PFSK-1 (cell line): ENCODE data around the gene PRKAG2.

Source experiments
- FOXP2 ChIP-seq: optimal IDR thresholded peaks from 2 replicates; pipeline ENCODE3; 2011; ENCODE audit warnings: borderline replicate concordance, control low read depth, inconsistent platforms; ENCODE audit not compliant: insufficient read depth; ENCODE audit errors: extremely low read length, extremely low read depth
- POLR2AphosphoS5 ChIP-seq: IDR thresholded peaks from 2 replicates; pipeline ENCODE4 v1.6.1; 2012; ENCODE audit warnings: low read depth, mild to moderate bottlenecking, control low read depth, low read length, moderate library complexity
- REST ChIP-seq, 2 experiments: IDR thresholded peaks; 2 replicates each; pipeline versions ENCODE4 v1.6.1 to v1.8.0; 2011 to 2012; ENCODE audit warnings: low read depth in 2 of 2, low read length in 2 of 2, control low read depth in 1 of 2, inconsistent platforms in 1 of 2, mild to moderate bottlenecking in 1 of 2, moderate library complexity in 1 of 2; ENCODE audit not compliant: insufficient read depth in 1 of 2
- SIN3A ChIP-seq: IDR thresholded peaks from 2 replicates; pipeline ENCODE4 v1.6.1; 2012; ENCODE audit warnings: mild to moderate bottlenecking, low read length, moderate library complexity, borderline replicate concordance; ENCODE audit not compliant: insufficient read depth
- TAF1 ChIP-seq: IDR thresholded peaks from 2 replicates; pipeline ENCODE4 v1.6.1; 2012; ENCODE audit warnings: low read length, control low read depth, borderline replicate concordance; ENCODE audit not compliant: insufficient read depth

PRKAG2 gene

GRCh38 chr7:151723321-151723720, 153.6 kb downstream of the PRKAG2 start:
- TF ChIP-seq FOXP2 (no peak), TAF1 (no peak), POLR2AphosphoS5 (no peak), SIN3A (no peak), REST (IDR thresholded peaks at IDR 0.05; ENCODE audit: insufficient read depth in 1 of 2, low read depth in 2 of 2, low read length in 2 of 2) (no peak)

- TF ChIP-seq SIN3A (no peak), POLR2AphosphoS5 (no peak), FOXP2 (no peak), TAF1 (no peak), REST (IDR thresholded peaks at IDR 0.05; ENCODE audit: insufficient read depth in 1 of 2, low read depth in 2 of 2, low read length in 2 of 2) (no peak)
Measured at GRCh38 chr7:151722533-151722932, 154.4 kb downstream of the PRKAG2 start.

GRCh38 chr7:151721694-151722093, 155.2 kb downstream of the PRKAG2 start:
- TF ChIP-seq REST (IDR thresholded peaks at IDR 0.05; ENCODE audit: insufficient read depth in 1 of 2, low read depth in 2 of 2, low read length in 2 of 2) (no peak), TAF1 (no peak), POLR2AphosphoS5 (no peak), SIN3A (no peak), FOXP2 (no peak)

GRCh38 chr7:151721236-151721635, 155.7 kb downstream of the PRKAG2 start:
- TF ChIP-seq FOXP2: no peak
- TF ChIP-seq POLR2AphosphoS5: no peak
- no peak for TF ChIP-seq REST (IDR thresholded peaks at IDR 0.05; ENCODE audit: insufficient read depth in 1 of 2, low read depth in 2 of 2, low read length in 2 of 2)
- TF ChIP-seq SIN3A: no peak
- no peak for TF ChIP-seq TAF1

GRCh38 chr7:151720280-151720679, 156.6 kb downstream of the PRKAG2 start:
- TF ChIP-seq TAF1 (no peak), FOXP2 (no peak), SIN3A (no peak), POLR2AphosphoS5 (no peak), REST (IDR thresholded peaks at IDR 0.05; ENCODE audit: insufficient read depth in 1 of 2, low read depth in 2 of 2, low read length in 2 of 2) (no peak)
